Measurements from ENCODE around the gene KANSL1.

DNA sequence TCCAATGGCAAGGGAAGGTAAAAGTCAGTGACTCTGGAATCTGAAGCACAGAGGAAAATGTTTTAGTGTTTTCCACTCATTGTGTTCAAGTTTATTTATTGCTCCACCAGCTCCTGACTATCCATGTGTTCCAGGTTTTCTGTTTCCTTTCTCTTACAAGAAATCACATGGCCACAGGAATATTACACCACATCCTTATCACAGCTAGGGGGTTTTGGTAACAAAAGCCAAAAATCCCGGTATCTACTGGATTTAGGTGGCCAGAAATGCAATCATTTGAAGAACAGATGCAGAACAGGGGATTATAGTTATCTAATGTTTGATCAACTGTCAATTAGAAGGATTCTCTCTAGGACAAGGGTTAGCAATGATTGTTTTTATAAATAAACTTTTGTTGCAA, 146.3 kb downstream of the KANSL1 start:
- no peak for TF ChIP-seq POLR2A (IDR thresholded peaks at IDR 0.05)
- TF ChIP-seq, protein P1, sequence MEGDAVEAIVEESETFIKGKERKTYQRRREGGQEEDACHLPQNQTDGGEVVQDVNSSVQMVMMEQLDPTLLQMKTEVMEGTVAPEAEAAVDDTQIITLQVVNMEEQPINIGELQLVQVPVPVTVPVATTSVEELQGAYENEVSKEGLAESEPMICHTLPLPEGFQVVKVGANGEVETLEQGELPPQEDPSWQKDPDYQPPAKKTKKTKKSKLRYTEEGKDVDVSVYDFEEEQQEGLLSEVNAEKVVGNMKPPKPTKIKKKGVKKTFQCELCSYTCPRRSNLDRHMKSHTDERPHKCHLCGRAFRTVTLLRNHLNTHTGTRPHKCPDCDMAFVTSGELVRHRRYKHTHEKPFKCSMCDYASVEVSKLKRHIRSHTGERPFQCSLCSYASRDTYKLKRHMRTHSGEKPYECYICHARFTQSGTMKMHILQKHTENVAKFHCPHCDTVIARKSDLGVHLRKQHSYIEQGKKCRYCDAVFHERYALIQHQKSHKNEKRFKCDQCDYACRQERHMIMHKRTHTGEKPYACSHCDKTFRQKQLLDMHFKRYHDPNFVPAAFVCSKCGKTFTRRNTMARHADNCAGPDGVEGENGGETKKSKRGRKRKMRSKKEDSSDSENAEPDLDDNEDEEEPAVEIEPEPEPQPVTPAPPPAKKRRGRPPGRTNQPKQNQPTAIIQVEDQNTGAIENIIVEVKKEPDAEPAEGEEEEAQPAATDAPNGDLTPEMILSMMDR (IDR thresholded peaks at IDR 0.05) = peak in 1 of 4 experiments; percentile 12
- no peak for TF ChIP-seq POLR2AphosphoS5 (IDR thresholded peaks at IDR 0.05)

Data from gastroesophageal sphincter (tissue), 3 donors.